BE2C (cell line): Measurements from ENCODE around the gene CLHC1.
"Not testable (repeated sequence)": the region's sequence is repeated elsewhere in the genome, so short reads cannot be mapped to it uniquely, and the experiment has no call there.

ENCODE experiments used
- DNase-seq: peaks from one replicate; pipeline ENCODE4 v3.0.0-alpha.2; 2020
- H3K27me3 ChIP-seq: fragments of 250-450 bp; sonication (Bioruptor Pico); 2 replicates; pipeline ENCODE4 v1.5.1; 2020; ENCODE audit warnings: mild to moderate bottlenecking
- H3K36me3 ChIP-seq: fragments of 250-450 bp; sonication (Bioruptor Pico); 2 replicates; pipeline ENCODE4 v1.5.1; 2020; ENCODE audit warnings: mild to moderate bottlenecking
- H3K4me1 ChIP-seq: fragments of 250-450 bp; sonication (Bioruptor Pico); 2 replicates; pipeline ENCODE4 v1.5.1; 2020
- H3K4me3 ChIP-seq: 2 replicates; pipeline ENCODE4 v1.5.1; 2011; ENCODE audit warnings: low read depth, low read length
- H3K9me3 ChIP-seq: fragments of 250-450 bp; sonication (Bioruptor Pico); 2 replicates; pipeline ENCODE4 v1.5.1; 2020
- TF ChIP-seq, protein P1 (sequence below): IDR thresholded peaks from 2 replicates; pipeline ENCODE4 v1.5.1; 2012; ENCODE audit warnings: mild to moderate bottlenecking, low read depth, low read length

CLHC1 gene

DNA sequence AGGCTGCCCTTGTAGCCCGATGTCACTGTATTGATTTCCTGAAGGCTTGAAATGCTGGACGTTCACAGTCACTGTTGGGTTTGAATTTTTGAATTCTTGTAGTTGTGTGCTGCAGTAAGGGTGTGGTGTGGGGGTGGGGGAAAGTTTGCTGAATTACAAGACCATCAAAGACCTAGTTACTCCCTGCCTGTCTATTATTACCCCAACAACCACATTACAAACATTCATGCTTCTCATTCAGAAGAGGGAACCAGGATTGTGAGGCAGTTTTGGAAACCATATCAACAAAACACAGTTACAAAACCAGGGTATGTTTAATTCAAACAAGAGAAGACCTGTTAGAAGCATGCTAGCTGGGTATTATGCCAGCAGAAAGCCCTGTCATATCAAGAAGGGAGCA lies 85.8 kb downstream of the CLHC1 start:
- Histone ChIP-seq H3K36me3 (no peaks in the 10 kb centered on the region), H3K9me3 (no peaks in the 10 kb centered on the region), H3K4me1 (no peaks in the 10 kb centered on the region), H3K4me3 (no peak overlapping the region), H3K27me3 (no peaks in the 10 kb centered on the region)
- TF ChIP-seq, protein P1, sequence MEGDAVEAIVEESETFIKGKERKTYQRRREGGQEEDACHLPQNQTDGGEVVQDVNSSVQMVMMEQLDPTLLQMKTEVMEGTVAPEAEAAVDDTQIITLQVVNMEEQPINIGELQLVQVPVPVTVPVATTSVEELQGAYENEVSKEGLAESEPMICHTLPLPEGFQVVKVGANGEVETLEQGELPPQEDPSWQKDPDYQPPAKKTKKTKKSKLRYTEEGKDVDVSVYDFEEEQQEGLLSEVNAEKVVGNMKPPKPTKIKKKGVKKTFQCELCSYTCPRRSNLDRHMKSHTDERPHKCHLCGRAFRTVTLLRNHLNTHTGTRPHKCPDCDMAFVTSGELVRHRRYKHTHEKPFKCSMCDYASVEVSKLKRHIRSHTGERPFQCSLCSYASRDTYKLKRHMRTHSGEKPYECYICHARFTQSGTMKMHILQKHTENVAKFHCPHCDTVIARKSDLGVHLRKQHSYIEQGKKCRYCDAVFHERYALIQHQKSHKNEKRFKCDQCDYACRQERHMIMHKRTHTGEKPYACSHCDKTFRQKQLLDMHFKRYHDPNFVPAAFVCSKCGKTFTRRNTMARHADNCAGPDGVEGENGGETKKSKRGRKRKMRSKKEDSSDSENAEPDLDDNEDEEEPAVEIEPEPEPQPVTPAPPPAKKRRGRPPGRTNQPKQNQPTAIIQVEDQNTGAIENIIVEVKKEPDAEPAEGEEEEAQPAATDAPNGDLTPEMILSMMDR: no peak
- no peak for DNase-seq

DNA sequence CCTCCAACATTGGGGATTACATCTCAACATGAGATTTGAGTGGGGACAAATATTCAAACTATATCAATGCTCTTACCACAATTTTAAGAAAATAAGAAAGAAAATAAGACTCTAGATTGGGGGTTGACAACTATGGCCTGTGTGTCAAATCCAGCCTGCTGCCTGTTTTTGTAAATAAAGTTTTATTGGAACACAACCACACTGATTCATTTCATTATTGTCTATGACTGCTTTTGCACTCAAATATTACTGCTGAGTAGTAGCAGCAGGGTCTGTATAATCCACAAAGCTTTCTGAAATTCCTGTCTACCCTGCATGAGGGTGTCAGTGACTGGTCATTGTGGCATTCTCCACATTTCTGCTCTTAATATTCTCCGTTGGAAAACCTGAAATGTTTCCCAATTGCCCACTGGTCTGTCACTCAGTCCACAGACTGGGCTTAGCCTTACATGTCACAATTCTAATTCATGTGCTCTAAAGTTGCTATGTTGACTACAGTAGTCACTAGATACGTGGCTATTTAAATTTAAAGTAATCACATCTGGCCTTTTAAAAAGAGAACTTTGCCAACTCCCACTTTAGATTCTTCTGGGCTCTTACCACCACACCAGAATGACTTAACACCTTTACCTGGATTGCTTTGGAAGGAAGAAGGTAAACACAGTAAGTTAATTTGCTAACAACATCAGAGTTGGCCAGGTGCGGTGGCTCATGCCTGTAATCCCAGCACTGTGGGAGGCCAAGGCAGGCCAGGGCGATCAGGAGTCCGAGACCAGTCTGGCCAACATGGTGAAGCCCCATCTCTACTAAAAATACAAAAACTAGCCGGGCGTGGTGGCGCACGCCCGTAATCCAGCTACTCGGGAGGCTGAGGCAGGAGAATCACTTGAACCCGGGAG lies 86.9 kb downstream of the CLHC1 start:
- Histone ChIP-seq H3K4me1 (no peaks in the 10 kb centered on the region), H3K27me3 (no peaks in the 10 kb centered on the region)
- TF ChIP-seq, protein P1: no peak

DNA sequence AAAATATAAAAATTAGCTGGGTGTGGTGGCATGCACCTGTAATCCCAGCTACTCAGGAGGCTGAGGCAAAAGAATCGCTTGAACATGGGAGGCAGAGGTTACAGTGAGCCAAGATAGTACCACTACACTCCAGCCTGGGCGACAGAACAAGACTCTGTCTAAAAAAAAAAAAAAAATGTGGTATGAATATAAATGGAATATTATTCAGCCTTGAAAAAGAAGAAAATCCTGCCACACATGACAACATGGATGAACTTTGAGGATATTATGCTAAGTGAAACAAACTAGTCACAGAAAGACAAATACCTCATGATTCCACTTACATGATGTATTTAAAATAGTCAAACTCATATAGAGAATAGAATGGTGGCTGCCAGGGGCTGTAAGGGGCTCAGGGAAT lies 88.4 kb downstream of the CLHC1 start:
- H3K36me3 ChIP-seq, H3K27me3 ChIP-seq, H3K4me1 ChIP-seq, DNase-seq, H3K9me3 ChIP-seq, H3K4me3 ChIP-seq: not testable (repeated sequence)

More for the DNA sequence above, 86.9 kb downstream of the CLHC1 start:
- Histone ChIP-seq H3K36me3 (no peaks in the 10 kb centered on the region), H3K4me3 (no peak overlapping the region), H3K9me3 (no peaks in the 10 kb centered on the region)
- DNase-seq: no peak

DNA sequence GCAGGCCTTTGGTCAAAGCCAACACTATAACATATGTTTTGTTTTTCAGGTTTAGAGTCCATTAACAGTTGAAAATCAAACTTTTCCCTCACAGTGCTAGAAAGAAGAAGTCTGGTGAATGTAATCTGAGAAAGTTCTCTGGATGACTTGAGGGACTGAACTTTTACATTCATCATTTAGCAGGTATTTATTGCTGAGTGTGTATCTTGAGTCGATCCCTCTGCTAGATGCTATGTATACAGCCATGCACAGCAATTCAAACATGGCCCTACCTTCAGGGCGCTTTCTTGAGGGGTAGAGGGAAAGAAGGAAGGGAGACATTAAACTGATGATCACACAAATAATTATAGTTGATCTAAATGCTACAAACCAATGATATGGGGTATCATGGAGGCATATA lies 89.6 kb downstream of the CLHC1 start:
- no peaks in the 10 kb centered on the region for H3K36me3 ChIP-seq
- no peaks in the 10 kb centered on the region for H3K27me3 ChIP-seq
- peaks cover 5% of the 10 kb centered on the region; the same call in 1 of the 2 replicates for H3K4me1 ChIP-seq
- H3K9me3 ChIP-seq: no peaks in the 10 kb centered on the region
- DNase-seq: no peak
- TF ChIP-seq, protein P1: no peak
- H3K4me3 ChIP-seq: no peak overlapping the region

DNA sequence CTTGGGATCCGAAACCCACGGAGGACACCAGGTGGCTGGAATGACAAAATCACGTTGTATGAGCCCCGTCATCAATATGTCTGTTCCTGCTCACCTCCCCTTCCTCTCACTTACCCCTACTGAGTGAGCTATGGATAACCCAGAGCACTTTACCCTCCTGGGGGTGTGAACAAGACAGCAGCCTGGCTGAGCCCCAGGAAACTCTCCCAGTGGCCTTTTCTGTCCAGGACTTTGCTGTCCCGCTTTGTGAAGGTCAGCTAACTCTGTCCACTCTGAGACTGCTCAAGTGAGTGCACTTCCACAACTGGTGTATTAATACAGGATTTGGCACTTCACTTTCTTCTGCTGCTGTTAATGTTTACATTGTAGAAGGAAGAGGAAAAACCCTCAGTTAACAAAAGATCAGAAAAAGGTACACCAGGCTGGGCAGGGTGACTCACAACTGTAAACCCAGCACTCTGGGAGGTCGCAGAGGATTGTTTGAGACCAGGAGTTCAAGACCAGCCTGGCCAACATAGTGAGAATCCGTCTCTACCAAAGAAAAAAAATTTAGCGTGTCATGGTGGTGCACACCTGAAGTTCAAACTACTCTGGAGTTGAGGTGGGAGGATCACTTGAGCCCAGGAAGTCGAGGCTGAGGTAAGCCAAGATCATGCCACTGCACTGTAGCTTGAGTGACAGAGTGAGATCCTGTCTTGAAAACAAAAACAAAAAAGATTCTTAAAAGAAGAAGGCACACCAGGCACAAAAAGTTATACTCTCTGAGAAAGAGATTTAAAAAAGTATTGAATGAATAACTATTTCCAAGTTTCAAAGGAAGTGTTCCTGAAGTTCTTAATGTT lies 90.3 kb downstream of the CLHC1 start:
- DNase-seq: no peak
- H3K4me1 ChIP-seq: peaks cover 5% of the 10 kb centered on the region; the same call in 1 of the 2 replicates
- TF ChIP-seq, protein P1: no peak
- no peaks in the 10 kb centered on the region for H3K9me3 ChIP-seq
- H3K27me3 ChIP-seq: no peaks in the 10 kb centered on the region
- no peak overlapping the region for H3K4me3 ChIP-seq
- H3K36me3 ChIP-seq: no peaks in the 10 kb centered on the region

DNA sequence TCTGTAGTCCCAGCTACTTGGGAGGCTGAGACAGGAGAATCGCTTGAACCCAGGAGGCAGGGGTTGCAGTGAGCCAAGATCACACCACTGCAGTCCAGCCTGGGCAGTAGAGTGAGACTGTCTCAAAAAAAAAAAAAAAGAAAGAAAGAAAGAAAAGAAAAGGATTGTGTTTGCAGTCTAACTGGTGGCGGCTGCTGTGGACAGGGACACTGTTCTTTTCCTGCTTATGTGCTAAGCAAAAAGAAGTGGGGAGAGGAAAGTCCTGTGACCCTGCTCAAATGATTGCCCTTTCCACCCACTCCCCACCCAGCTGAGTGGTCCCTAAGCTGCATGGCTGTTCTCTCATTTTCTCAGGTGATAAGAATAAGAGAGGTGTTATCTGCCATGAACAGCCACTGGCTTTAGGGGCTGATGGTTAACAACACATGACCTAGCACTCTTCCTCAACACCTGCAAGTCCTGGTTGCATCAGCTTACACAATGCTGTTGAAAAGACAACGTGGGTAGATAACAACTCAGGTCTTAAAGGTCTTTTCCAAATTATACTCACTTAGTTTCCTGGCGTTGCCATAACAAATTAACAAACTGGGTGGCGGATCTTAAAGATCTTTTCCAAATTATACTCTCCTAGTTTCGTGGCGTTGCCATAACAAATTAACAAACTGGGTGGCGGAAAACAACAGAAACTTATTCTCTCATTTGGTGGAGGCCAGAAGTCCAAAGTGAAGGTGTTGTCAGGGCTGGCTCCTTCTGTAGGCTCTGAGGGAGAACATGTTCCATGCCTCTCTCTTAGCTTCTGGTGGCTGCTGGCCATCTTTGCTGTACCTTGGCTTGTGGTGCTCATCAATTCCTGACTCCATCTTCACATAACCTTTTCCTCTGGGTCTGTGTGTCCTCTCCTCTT lies 91.5 kb downstream of the CLHC1 start:
- DNase-seq: no peak
- H3K4me1 ChIP-seq: peaks cover 5% of the 10 kb centered on the region; the same call in 1 of the 2 replicates
- H3K36me3 ChIP-seq: no peaks in the 10 kb centered on the region
- H3K4me3 ChIP-seq: no peak overlapping the region
- no peaks in the 10 kb centered on the region for H3K27me3 ChIP-seq
- TF ChIP-seq, protein P1: no peak
- H3K9me3 ChIP-seq: no peaks in the 10 kb centered on the region
